Measurements from ENCODE around the gene SDC1.

SDC1 gene

GRCh38 chr2:20186078-20186854 lies 38.7 kb downstream of the SDC1 start:
- no peak for DNase-seq (ENCODE audit: low read depth in 3 of 3, low spot score in 1 of 3)

- no peak for DNase-seq (ENCODE audit: low read depth in 3 of 3, low spot score in 1 of 3)
Measured at GRCh38 chr2:20185176-20186022, 39.5 kb downstream of the SDC1 start.

- DNase-seq (ENCODE audit: low read depth in 3 of 3, low spot score in 1 of 3): no peak
Measured at GRCh38 chr2:20184067-20184938, 40.6 kb downstream of the SDC1 start.

GRCh38 chr2:20183373-20183772 lies 41.6 kb downstream of the SDC1 start:
- DNase-seq (ENCODE audit: low read depth in 3 of 3, low spot score in 1 of 3): no peak

- DNase-seq (ENCODE audit: low read depth in 3 of 3, low spot score in 1 of 3): no peak
Measured at GRCh38 chr2:20182241-20182931, 42.5 kb downstream of the SDC1 start.

GRCh38 chr2:20181761-20182160 lies 43.2 kb downstream of the SDC1 start:
- no peak for DNase-seq (ENCODE audit: low read depth in 3 of 3, low spot score in 1 of 3)

- no peak for DNase-seq (ENCODE audit: low read depth in 3 of 3, low spot score in 1 of 3)
Measured at GRCh38 chr2:20180676-20181648, 44.0 kb downstream of the SDC1 start.

- DNase-seq (ENCODE audit: low read depth in 3 of 3, low spot score in 1 of 3): no peak
Measured at GRCh38 chr2:20179755-20180594, 45.0 kb downstream of the SDC1 start.

GRCh38 chr2:20179466-20179754 lies 45.5 kb downstream of the SDC1 start:
- DNase-seq (ENCODE audit: low read depth in 3 of 3, low spot score in 1 of 3): no peak

GRCh38 chr2:20178666-20179465 lies 46.1 kb downstream of the SDC1 start:
- DNase-seq (ENCODE audit: low read depth in 3 of 3, low spot score in 1 of 3): no peak

GRCh38 chr2:20178249-20178607 lies 46.7 kb downstream of the SDC1 start:
- no peak for DNase-seq (ENCODE audit: low read depth in 3 of 3, low spot score in 1 of 3)

GRCh38 chr2:20177556-20178248 lies 47.2 kb downstream of the SDC1 start:
- DNase-seq (ENCODE audit: low read depth in 3 of 3, low spot score in 1 of 3): no peak

GRCh38 chr2:20176760-20177159 lies 48.2 kb downstream of the SDC1 start:
- no peak for DNase-seq (ENCODE audit: low read depth in 3 of 3, low spot score in 1 of 3)

- DNase-seq (ENCODE audit: low read depth in 3 of 3, low spot score in 1 of 3): no peak
Measured at GRCh38 chr2:20175931-20176330, 49.0 kb downstream of the SDC1 start.

- DNase-seq (ENCODE audit: low read depth in 3 of 3, low spot score in 1 of 3): no peak
Measured at GRCh38 chr2:20175267-20175666, 49.7 kb downstream of the SDC1 start.

GRCh38 chr2:20174410-20174809 lies 50.5 kb downstream of the SDC1 start:
- DNase-seq (ENCODE audit: low read depth in 3 of 3, low spot score in 1 of 3): no peak

GRCh38 chr2:20173496-20174402 lies 51.2 kb downstream of the SDC1 start:
- no peak for DNase-seq (ENCODE audit: low read depth in 3 of 3, low spot score in 1 of 3)

Measured in stimulated activated CD4-positive, alpha-beta T cell treated with anti-CD3 and anti-CD28 coated beads, TNF-alpha, amount 100 ng/mL, for 1 hour (primary cell).